BLaER1 (cell line): Measurements from ENCODE around the gene PSMC5.
"Not testable (repeated sequence)": the region's sequence is repeated elsewhere in the genome, so short reads cannot be mapped to it uniquely, and the experiment has no call there.

Source experiments
- H3K27ac ChIP-seq: shearing (Covaris generic); formaldehyde crosslinking; 2 replicates; pipeline ENCODE4 v1.8.1; 2022
- H3K27me3 ChIP-seq: shearing (Covaris generic); formaldehyde crosslinking; 2 replicates; pipeline ENCODE4 v1.8.1; 2022
- H3K36me3 ChIP-seq: shearing (Covaris generic); formaldehyde crosslinking; 2 replicates; pipeline ENCODE4 v1.8.1; 2022
- H3K4me1 ChIP-seq: shearing (Covaris generic); formaldehyde crosslinking; 2 replicates; pipeline ENCODE4 v1.8.1; 2022
- H3K4me2 ChIP-seq: shearing (Covaris generic); formaldehyde crosslinking; 2 replicates; pipeline ENCODE4 v1.8.1; 2022
- H3K4me3 ChIP-seq: shearing (Covaris generic); formaldehyde crosslinking; 2 replicates; pipeline ENCODE4 v1.8.1; 2022
- H3K9ac ChIP-seq: shearing (Covaris generic); formaldehyde crosslinking; 2 replicates; pipeline ENCODE4 v1.8.1; 2022
- H3K9me3 ChIP-seq: shearing (Covaris generic); formaldehyde crosslinking; 2 replicates; pipeline ENCODE4 v1.8.1; 2022
- H4K20me1 ChIP-seq: shearing (Covaris generic); formaldehyde crosslinking; 2 replicates; pipeline ENCODE4 v1.8.1; 2022
- Cebpa-rat ChIP-seq: shearing (Covaris generic); IDR thresholded peaks from 2 replicates; pipeline ENCODE4 v1.8.1; 2022

Gene PSMC5

DNA sequence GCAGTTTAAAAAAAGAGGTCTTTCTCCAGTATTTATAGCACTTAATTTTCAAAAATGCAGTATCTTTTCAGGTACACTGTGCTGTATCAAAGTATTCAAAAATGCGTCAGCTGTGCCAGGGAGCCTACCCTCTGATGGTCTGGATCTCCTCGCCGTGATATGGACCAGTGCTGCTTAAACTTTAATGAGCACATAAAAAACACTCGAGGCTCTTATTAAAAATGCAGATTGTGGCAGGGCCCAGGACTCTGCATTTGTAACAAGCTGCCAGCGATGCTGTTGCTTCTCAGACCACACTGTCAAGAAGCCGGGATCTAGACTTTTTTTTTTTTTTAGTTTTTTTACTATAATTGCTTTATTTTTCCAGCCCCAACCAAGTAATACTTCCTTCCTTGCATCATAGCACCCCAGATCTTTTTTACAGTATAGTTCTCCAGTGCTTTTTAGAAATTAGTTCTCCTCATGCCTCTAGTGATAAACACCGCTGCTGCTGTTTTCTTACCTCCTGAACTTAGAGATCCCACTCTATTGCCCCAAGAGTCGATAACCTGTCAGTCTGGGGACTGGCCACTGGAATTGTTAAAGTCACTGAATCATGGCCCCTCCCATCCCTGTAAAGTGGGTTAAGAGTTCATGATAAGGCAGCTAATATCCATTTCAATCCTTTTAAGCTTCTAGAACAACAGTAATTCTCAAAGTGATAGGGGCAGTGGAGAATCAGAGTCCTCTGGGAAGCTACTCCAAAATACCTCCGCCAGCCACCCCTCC lies 16.9 kb downstream of the PSMC5 start:
- peak overlapping the region; percentile 97 for H3K4me3 ChIP-seq
- peak overlapping the region; percentile 82 for H3K9ac ChIP-seq
- H3K36me3 ChIP-seq = no peaks in the 10 kb centered on the region
- peak overlapping the region; percentile 99 for H3K27ac ChIP-seq
- H3K27me3 ChIP-seq = no peaks in the 10 kb centered on the region
- peak overlapping the region; percentile 81 for H3K4me2 ChIP-seq
- TF ChIP-seq Cebpa-rat = no peak
- peaks cover 29% of the 10 kb centered on the region for H4K20me1 ChIP-seq
- peaks cover 14% of the 10 kb centered on the region for H3K9me3 ChIP-seq
- H3K4me1 ChIP-seq = peaks cover 53% of the 10 kb centered on the region

GRCh38 chr17:63845509-63845908 lies 18.3 kb downstream of the PSMC5 start:
- TF ChIP-seq Cebpa-rat = peak; percentile 52; the same call in 1 of the 2 replicates

GRCh38 chr17:63847525-63848249 lies 20.5 kb downstream of the PSMC5 start:
- Histone ChIP-seq H3K36me3 (no peaks in the 10 kb centered on the region), H3K27ac (no peak overlapping the region), H3K9me3 (peaks cover 17% of the 10 kb centered on the region), H3K9ac (no peak overlapping the region), H3K4me3 (no peak overlapping the region), H3K27me3 (no peaks in the 10 kb centered on the region), H3K4me1 (peaks cover 39% of the 10 kb centered on the region), H4K20me1 (no peaks in the 10 kb centered on the region), H3K4me2 (no peak overlapping the region)
- no peak for TF ChIP-seq Cebpa-rat

More at GRCh38 chr17:63845509-63845908, 18.3 kb downstream of the PSMC5 start:
- Histone ChIP-seq H3K9ac (no peak overlapping the region), H3K4me1 (peaks cover 48% of the 10 kb centered on the region), H3K9me3 (peaks cover 17% of the 10 kb centered on the region), H4K20me1 (peaks cover 16% of the 10 kb centered on the region), H3K4me2 (peak overlapping the region; percentile 81), H3K4me3 (no peak overlapping the region), H3K36me3 (no peaks in the 10 kb centered on the region), H3K27me3 (no peaks in the 10 kb centered on the region), H3K27ac (no peak overlapping the region)

GRCh38 chr17:63848834-63849689 lies 21.8 kb downstream of the PSMC5 start:
- Histone ChIP-seq H3K27me3 (no peaks in the 10 kb centered on the region), H3K36me3 (no peaks in the 10 kb centered on the region), H3K9ac (peak overlapping the region; percentile 80; the same call in 1 of the 2 replicates), H3K4me3 (peak overlapping the region; percentile 33; the same call in 1 of the 2 replicates), H4K20me1 (no peaks in the 10 kb centered on the region), H3K4me2 (peak overlapping the region; percentile 51), H3K27ac (peak overlapping the region; percentile 87), H3K4me1 (peaks cover 36% of the 10 kb centered on the region), H3K9me3 (peaks cover 17% of the 10 kb centered on the region)
- TF ChIP-seq Cebpa-rat = no peak

- Histone ChIP-seq H3K27me3 (no peaks in the 10 kb centered on the region), H3K27ac (no peak overlapping the region)
Measured at GRCh38 chr17:63850401-63850800, 23.2 kb downstream of the PSMC5 start.

DNA sequence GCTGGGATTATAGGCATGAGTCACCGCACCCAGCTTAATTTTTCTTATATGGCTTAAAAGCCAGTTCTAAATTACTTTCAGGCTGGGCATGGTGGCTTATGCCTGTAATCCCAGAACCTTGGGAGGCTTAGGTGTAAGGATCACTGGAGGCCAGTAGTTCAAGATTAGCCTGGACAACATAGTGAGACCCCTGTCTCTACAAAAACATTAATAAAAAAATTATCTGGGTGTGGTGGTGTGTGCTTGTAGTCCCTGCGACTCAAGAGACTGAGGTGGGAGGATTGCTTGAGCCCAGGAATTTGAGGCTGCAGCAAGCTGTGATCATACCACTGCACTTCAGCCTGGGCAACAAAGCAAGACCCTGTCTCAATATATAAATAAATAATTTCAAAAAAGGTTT lies 26.0 kb downstream of the PSMC5 start:
- 0 out of 2 replicates have a peak, but pooled peaks cover 14% of the 10 kb centered on the region for H3K4me1 ChIP-seq
- no peak overlapping the region for H3K27ac ChIP-seq
- no peaks in the 10 kb centered on the region for H3K36me3 ChIP-seq
- no peaks in the 10 kb centered on the region for H3K27me3 ChIP-seq
- no peaks in the 10 kb centered on the region for H4K20me1 ChIP-seq
- no peak overlapping the region for H3K4me3 ChIP-seq
- H3K9me3 ChIP-seq = peaks cover 11% of the 10 kb centered on the region
- no peak overlapping the region for H3K9ac ChIP-seq
- H3K4me2 ChIP-seq = no peak overlapping the region
- TF ChIP-seq Cebpa-rat = no peak

More at GRCh38 chr17:63850401-63850800, 23.2 kb downstream of the PSMC5 start:
- Histone ChIP-seq H4K20me1 (no peaks in the 10 kb centered on the region), H3K4me3 (no peak overlapping the region), H3K4me2 (no peak overlapping the region), H3K4me1 (peaks cover 23% of the 10 kb centered on the region), H3K9ac (no peak overlapping the region), H3K9me3 (peaks cover 17% of the 10 kb centered on the region), H3K36me3 (no peaks in the 10 kb centered on the region)
- TF ChIP-seq Cebpa-rat = no peak

DNA sequence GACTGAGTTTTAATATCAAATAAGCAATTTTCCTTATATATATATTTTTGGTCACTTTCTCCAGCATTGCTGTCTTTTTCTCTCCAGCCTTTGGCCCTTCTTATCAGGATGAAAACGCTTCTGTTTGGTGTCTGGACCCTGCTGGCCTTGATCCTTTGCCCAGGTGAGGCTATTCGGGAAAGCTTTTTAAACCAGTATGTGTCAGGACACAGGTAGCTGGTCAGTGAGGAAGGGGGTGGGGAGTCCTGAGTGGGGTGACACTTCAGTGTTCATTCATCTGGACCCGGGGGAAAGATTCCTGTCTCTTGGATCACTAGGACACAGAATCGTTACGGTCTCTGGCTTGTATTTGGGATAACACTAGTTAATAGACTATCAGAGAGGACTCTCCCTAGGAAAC lies 27.5 kb downstream of the PSMC5 start:
- Histone ChIP-seq H3K4me3 (no peak overlapping the region), H3K9ac (no peak overlapping the region), H3K36me3 (no peaks in the 10 kb centered on the region), H3K4me1 (0 out of 2 replicates have a peak, but pooled peaks cover 4% of the 10 kb centered on the region), H3K27me3 (no peaks in the 10 kb centered on the region), H3K27ac (no peak overlapping the region), H3K9me3 (no peaks in the 10 kb centered on the region), H4K20me1 (no peaks in the 10 kb centered on the region), H3K4me2 (no peak overlapping the region)
- no peak for TF ChIP-seq Cebpa-rat

DNA sequence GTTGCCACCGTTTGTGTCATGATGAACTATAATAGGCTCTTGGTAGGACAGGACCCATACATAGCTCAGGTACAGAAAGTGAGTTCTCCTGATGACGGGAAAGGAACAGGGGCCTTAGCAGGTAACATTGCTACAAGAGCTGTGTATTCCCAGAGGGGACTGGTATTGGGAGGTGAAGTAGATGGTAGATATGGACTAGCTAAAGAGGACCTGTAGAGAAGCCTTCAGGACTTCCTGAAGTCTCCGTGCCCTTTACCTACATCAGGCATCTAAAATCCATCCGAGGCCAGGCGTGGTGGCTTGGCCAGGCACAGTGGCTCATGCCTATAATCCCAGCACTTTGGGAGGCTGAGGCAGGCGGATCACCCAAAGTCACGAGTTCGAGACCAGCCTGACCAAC lies 28.0 kb downstream of the PSMC5 start:
- Histone ChIP-seq H4K20me1 (no peaks in the 10 kb centered on the region), H3K4me3 (no peak overlapping the region), H3K4me1 (no peaks in the 10 kb centered on the region), H3K9ac (no peak overlapping the region), H3K9me3 (no peaks in the 10 kb centered on the region), H3K27me3 (no peaks in the 10 kb centered on the region), H3K36me3 (no peaks in the 10 kb centered on the region), H3K27ac (no peak overlapping the region), H3K4me2 (no peak overlapping the region)
- no peak for TF ChIP-seq Cebpa-rat

DNA sequence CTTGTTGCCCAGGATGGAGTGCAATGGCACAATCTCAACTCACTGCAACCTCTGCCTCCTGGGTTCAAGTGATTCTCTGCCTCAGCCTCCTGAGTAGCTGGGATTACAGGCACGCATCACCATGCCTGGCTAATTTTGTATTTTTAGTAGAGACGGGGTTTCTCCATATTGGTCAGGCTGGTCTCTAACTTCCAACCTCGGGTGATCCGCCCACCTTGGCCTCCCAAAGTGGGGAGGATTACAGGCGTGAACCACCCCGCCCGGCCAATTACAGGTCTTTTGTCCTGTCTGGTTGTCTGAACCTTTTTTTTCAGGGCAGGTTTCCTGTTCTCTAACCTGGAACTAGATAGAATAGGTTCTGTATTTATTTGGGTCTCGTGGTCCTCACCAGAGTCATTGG lies 29.2 kb downstream of the PSMC5 start:
- not testable (repeated sequence) for H3K4me3 ChIP-seq, H3K9me3 ChIP-seq, H3K4me1 ChIP-seq, H3K4me2 ChIP-seq, H3K9ac ChIP-seq, H4K20me1 ChIP-seq, H3K36me3 ChIP-seq, H3K27ac ChIP-seq, H3K27me3 ChIP-seq
